HepG2 (cell line): ENCODE data around the gene DSCAML1. TPM values are rescaled to one million over a fixed set of nuclear protein-coding genes. Genes with fewer than 3 reads are reported as not detected.

Experiments
- CTCF ChIP-seq: sonication (generic); formaldehyde crosslinking; IDR thresholded peaks from 2 replicates; pipeline ENCODE4 v1.5.0; 2020; ENCODE audit warnings: mild to moderate bottlenecking, missing genetic modification reagents, moderate library complexity
- KDM2A ChIP-seq: sonication (generic); formaldehyde crosslinking; IDR thresholded peaks from 2 replicates; pipeline ENCODE4 v1.4.0; 2020; ENCODE audit warnings: low read depth, missing genetic modification reagents, borderline replicate concordance
- KLF13 ChIP-seq: sonication (generic); formaldehyde crosslinking; IDR thresholded peaks from 2 replicates; pipeline ENCODE4 v1.4.0; 2020; ENCODE audit warnings: mild to moderate bottlenecking, missing genetic modification reagents
- NRL ChIP-seq: sonication (generic); formaldehyde crosslinking; IDR thresholded peaks from 2 replicates; pipeline ENCODE4 v1.5.0; 2020; ENCODE audit warnings: missing genetic modification reagents, mild to moderate bottlenecking, moderate library complexity, borderline replicate concordance
- ONECUT2 ChIP-seq: sonication (generic); formaldehyde crosslinking; IDR thresholded peaks from 2 replicates; pipeline ENCODE4 v1.4.0; 2020; ENCODE audit warnings: missing genetic modification reagents
- POLR2A ChIP-seq, 2 experiments: IDR thresholded peaks; 2 replicates each; pipeline ENCODE4 v1.6.1; 2011; ENCODE audit warnings: low read depth in 2 of 2, low read length in 2 of 2, mild to moderate bottlenecking in 1 of 2, moderate library complexity in 1 of 2; ENCODE audit not compliant: insufficient read depth in 1 of 2
- SAFB2 ChIP-seq: sonication (generic); formaldehyde crosslinking; IDR thresholded peaks from 2 replicates; pipeline ENCODE4 v1.5.1; 2020; ENCODE audit warnings: missing genetic modification reagents, low read depth, mild to moderate bottlenecking, borderline replicate concordance
- SMC3 ChIP-seq: IDR thresholded peaks from 2 replicates; pipeline ENCODE4 v1.6.1; 2011; ENCODE audit warnings: low read length, improper control_type of control experiment
- SPEN ChIP-seq: sonication (generic); formaldehyde crosslinking; IDR thresholded peaks from 2 replicates; pipeline ENCODE4 v1.5.1; 2020; ENCODE audit warnings: low read depth, mild to moderate bottlenecking, missing genetic modification reagents
- STAG1 ChIP-seq: sonication (generic); formaldehyde crosslinking; IDR thresholded peaks from 2 replicates; pipeline ENCODE4 v1.4.0; 2020; ENCODE audit warnings: missing genetic modification reagents
- TEAD3 ChIP-seq: optimal IDR thresholded peaks from 2 replicates; pipeline ENCODE3; 2016; ENCODE audit warnings: borderline replicate concordance
- ZFP36L1 ChIP-seq: sonication (generic); formaldehyde crosslinking; IDR thresholded peaks from 2 replicates; pipeline ENCODE4 v1.8.0; 2022; ENCODE audit warnings: mild to moderate bottlenecking, missing genetic modification reagents, moderate library complexity
- ZNF10 ChIP-seq: sonication (generic); formaldehyde crosslinking; IDR thresholded peaks from 2 replicates; pipeline ENCODE4 v1.4.0; 2020; ENCODE audit warnings: mild to moderate bottlenecking, low read depth, missing genetic modification reagents, borderline replicate concordance
- ZNF281 ChIP-seq: sonication (generic); formaldehyde crosslinking; IDR thresholded peaks from 2 replicates; pipeline ENCODE4 v1.4.0; 2020; ENCODE audit warnings: missing genetic modification reagents, borderline replicate concordance
- ZNF569 ChIP-seq: sonication (generic); formaldehyde crosslinking; IDR thresholded peaks from 2 replicates; pipeline ENCODE4 v1.5.0; 2020; ENCODE audit warnings: mild to moderate bottlenecking, missing genetic modification reagents, moderate library complexity, borderline replicate concordance
- ZNF687 ChIP-seq: sonication (generic); formaldehyde crosslinking; IDR thresholded peaks from 2 replicates; pipeline ENCODE4 v1.5.1; 2020; ENCODE audit warnings: mild to moderate bottlenecking, missing genetic modification reagents, moderate library complexity
- ZNF691 ChIP-seq: sonication (generic); formaldehyde crosslinking; IDR thresholded peaks from 2 replicates; pipeline ENCODE4 v1.4.0; 2020; ENCODE audit warnings: missing genetic modification reagents, low read depth, mild to moderate bottlenecking, borderline replicate concordance
- ZNF7 ChIP-seq: IDR thresholded peaks from 2 replicates; pipeline ENCODE4 v1.6.1; 2016; ENCODE audit warnings: missing biosample characterization, missing genetic modification reagents
- ZNF850 ChIP-seq: sonication (generic); formaldehyde crosslinking; conservative IDR thresholded peaks from 2 replicates; pipeline ENCODE4 v1.9.0; 2021; ENCODE audit warnings: mild to moderate bottlenecking, missing genetic modification reagents
- ZSCAN21 ChIP-seq: sonication (generic); formaldehyde crosslinking; IDR thresholded peaks from 2 replicates; pipeline ENCODE4 v1.8.0; 2022; ENCODE audit warnings: mild to moderate bottlenecking, missing genetic modification reagents, moderate library complexity, borderline replicate concordance
- polyA plus RNA-seq, 8 experiments: library from polyadenylated mRNA; depleted of rRNA in 3 of 8; stranded (reverse) in 7 of 8; unstranded in 1 of 8; fragments of >200 nt; fragmentation: Illumina TruSeq in 4 of 8; extraction: Trizol in 4 of 8; gene quantifications; 2 replicates each; pipeline versions ENCODE4 v1.2.1 to v1.2.3, GENCODE V29; 2011 to 2016; ENCODE audit warnings: low read depth in 4 of 8, missing spikeins in 1 of 8, mixed read lengths in 1 of 8; ENCODE audit not compliant: insufficient read depth in 1 of 8
- total RNA-seq, 5 experiments: library from RNA; depleted of rRNA; stranded (reverse); fragments of >200 nt; fragmentation: Illumina TruSeq; extraction: Trizol; gene quantifications; 2 replicates each; pipeline ENCODE4 v1.2.3, GENCODE V29; 2016; ENCODE audit warnings: low read depth in 1 of 5

DSCAML1 gene
- total and polyA plus RNA-seq, 2 of the 13 experiments (the other 11 are each of a cell fraction or from before 2014, with no cell fraction given), result 0.29 to 0.40 TPM

- TF ChIP-seq ZNF691 (CRISPR knock-in tag) (no peak), ZSCAN21 (CRISPR knock-in tag) (no peak), ZNF687 (CRISPR knock-in tag) (0 out of 2 replicates have a peak, but pooled peaks have one; percentile 16), ZNF850 (CRISPR knock-in tag) (no peak), TEAD3 (CRISPR knock-in tag) (no peak), KLF13 (CRISPR knock-in tag) (no peak), CTCF (CRISPR knock-in tag) (peak; percentile 91), NRL (CRISPR knock-in tag) (no peak), ONECUT2 (CRISPR knock-in tag) (no peak), ZFP36L1 (CRISPR knock-in tag) (no peak), ZNF569 (CRISPR knock-in tag) (no peak), ZNF10 (no peak), STAG1 (CRISPR knock-in tag) (peak; percentile 72), KDM2A (CRISPR knock-in tag) (peak; percentile 52; the same call in 1 of the 2 replicates), SMC3 (peak; percentile 70), SPEN (no peak), ZNF7 (no peak), POLR2A (IDR thresholded peaks at IDR 0.05; ENCODE audit: insufficient read depth in 1 of 2, low read depth in 2 of 2, low read length in 2 of 2) (no peak), ZNF281 (CRISPR knock-in tag) (no peak), SAFB2 (CRISPR knock-in tag) (no peak)
These were observed 46.9 kb upstream of the DSCAML1 start (continued) for GRCh38 chr11:117843666-117844484.
